ENCODE measurements around the gene ADNP. TPM values are rescaled to one million over a fixed set of nuclear protein-coding genes. Genes with fewer than 3 reads are reported as not detected.

ADNP gene
- total and polyA plus RNA-seq, 10 of the 15 experiments (the other 5 are each of a cell fraction or from before 2014, with no cell fraction given), result 23.0 to 74.4 (median 34.9) TPM

DNA sequence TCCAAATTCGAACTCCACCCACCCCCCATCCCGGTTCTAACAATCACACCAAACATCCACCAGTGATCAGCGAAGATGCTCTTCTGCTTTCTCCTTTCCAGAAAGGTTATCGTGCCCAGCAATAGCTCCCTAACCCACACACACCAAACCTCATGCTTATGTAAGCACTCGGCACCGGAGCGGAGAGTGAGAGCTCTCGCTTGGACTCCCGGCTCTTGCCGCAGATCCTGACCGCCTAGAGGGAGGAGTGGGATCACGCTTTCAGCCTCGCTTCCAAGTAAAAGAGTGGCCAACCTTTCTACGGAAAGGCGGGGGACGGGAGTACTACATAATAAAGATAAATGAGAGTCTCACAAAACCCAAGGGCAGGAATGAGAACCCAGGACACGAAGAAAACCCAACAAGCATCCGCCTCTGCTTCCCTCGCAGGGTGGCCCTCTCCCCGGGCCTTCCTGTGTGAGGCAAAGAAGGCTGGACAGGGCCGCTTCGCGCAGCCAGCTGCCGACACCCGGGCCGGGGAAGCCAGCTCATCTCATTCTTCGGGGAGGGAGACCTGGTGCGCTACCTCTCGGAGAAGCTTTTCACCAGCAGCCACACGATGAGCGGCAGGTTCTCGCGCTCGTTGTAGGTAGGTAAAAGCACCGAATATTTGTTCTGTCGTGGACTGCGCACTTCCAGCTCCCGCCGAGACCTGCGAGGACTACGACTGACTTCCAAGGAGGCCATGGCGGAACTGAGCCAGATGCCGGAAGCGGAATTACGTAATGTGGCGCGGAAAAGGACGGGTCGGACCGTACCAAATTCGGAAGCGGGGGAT lies 26.8 kb upstream of the ADNP start, which contains the start of gene DPM1 (continued):
- TF ChIP-seq SIX5 (IDR thresholded peaks at IDR 0.05; ENCODE audit: low read depth, low read length, severe bottlenecking), result no peak
- TF ChIP-seq SKIL (IDR thresholded peaks at IDR 0.05; ENCODE audit: low read depth, poor library complexity, severe bottlenecking), result no peak
- no peak for TF ChIP-seq NFYA (IDR thresholded peaks at IDR 0.05; ENCODE audit: borderline replicate concordance, low read depth, low read length)
- TF ChIP-seq POLR2AphosphoS2 (IDR thresholded peaks at IDR 0.05; ENCODE audit: low read depth, low read length), result peak; percentile 90
- no peak for TF ChIP-seq BRCA1 (IDR thresholded peaks at IDR 0.05; ENCODE audit: low read depth, low read length)
- no peak for TF ChIP-seq PBX3 (IDR thresholded peaks at IDR 0.05; ENCODE audit: insufficient replicate concordance, low read depth, low read length)
- no peak for TF ChIP-seq CHD4 (IDR thresholded peaks at IDR 0.05)
- TF ChIP-seq YBX1 (IDR thresholded peaks at IDR 0.05), result no peak
- TF ChIP-seq KLF5 (IDR thresholded peaks at IDR 0.05; ENCODE audit: partially characterized antibody), result no peak
- TF ChIP-seq BACH1 (IDR thresholded peaks at IDR 0.05; ENCODE audit: borderline replicate concordance), result 0 out of 2 replicates have a peak, but pooled peaks have one; percentile 44
- 0 out of 2 replicates have a peak, but pooled peaks have one; percentile 16 for TF ChIP-seq GATAD2B (conservative IDR thresholded peaks at IDR 0.05; ENCODE audit: low read depth)
- no peak for TF ChIP-seq ZNF24 (IDR thresholded peaks at IDR 0.05)
- no peak for TF ChIP-seq TARDBP (IDR thresholded peaks at IDR 0.05; ENCODE audit: borderline replicate concordance)
- TF ChIP-seq, protein P1, sequence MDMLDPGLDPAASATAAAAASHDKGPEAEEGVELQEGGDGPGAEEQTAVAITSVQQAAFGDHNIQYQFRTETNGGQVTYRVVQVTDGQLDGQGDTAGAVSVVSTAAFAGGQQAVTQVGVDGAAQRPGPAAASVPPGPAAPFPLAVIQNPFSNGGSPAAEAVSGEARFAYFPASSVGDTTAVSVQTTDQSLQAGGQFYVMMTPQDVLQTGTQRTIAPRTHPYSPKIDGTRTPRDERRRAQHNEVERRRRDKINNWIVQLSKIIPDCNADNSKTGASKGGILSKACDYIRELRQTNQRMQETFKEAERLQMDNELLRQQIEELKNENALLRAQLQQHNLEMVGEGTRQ (IDR thresholded peaks at IDR 0.05; ENCODE audit: borderline replicate concordance, low read depth, low read length), result no peak
- TF ChIP-seq, protein P2, sequence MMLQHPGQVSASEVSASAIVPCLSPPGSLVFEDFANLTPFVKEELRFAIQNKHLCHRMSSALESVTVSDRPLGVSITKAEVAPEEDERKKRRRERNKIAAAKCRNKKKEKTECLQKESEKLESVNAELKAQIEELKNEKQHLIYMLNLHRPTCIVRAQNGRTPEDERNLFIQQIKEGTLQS (IDR thresholded peaks at IDR 0.05; ENCODE audit: borderline replicate concordance, extremely low read depth, low read depth, low read length), result no peak
- peak; percentile 86 for TF ChIP-seq SMAD1 (IDR thresholded peaks at IDR 0.05; ENCODE audit: low read depth, partially characterized antibody)
- TF ChIP-seq TCF7 (IDR thresholded peaks at IDR 0.05; ENCODE audit: borderline replicate concordance), result no peak
- no peak for TF ChIP-seq NRF1 (conservative IDR thresholded peaks at IDR 0.05; ENCODE audit: low read depth, low read length)
- no peak for TF ChIP-seq WRNIP1 (IDR thresholded peaks at IDR 0.05; ENCODE audit: borderline replicate concordance, low read depth, low read length)
- no peak for TF ChIP-seq PAX8 (IDR thresholded peaks at IDR 0.05)
- no peak for TF ChIP-seq CBX3 (IDR thresholded peaks at IDR 0.05; ENCODE audit: borderline replicate concordance, low read depth)
- no peak; the same call in 1 of the 2 replicates for TF ChIP-seq BCL11A (IDR thresholded peaks at IDR 0.05; ENCODE audit: low read depth, low read length)
- no peak; the same call in 1 of the 2 replicates for TF ChIP-seq TBL1XR1 (IDR thresholded peaks at IDR 0.05; ENCODE audit: low read depth, low read length)
- no peak for TF ChIP-seq BMI1 (IDR thresholded peaks at IDR 0.05; ENCODE audit: borderline replicate concordance)
- peak; percentile 61; the same call in 1 of the 2 replicates for TF ChIP-seq IKZF1 (conservative IDR thresholded peaks at IDR 0.05)

Data from GM12878 (cell line).